VCaP (cell line): ENCODE results near the gene GLS.

Experiments
- H3K27ac ChIP-seq: fragments of 450-650 bp; 2 replicates; pipeline ENCODE4 v1.5.1; 2017
- TF ChIP-seq, protein P1 (sequence below): fragments of 450-650 bp; conservative IDR thresholded peaks from 2 replicates; pipeline ENCODE4 v1.5.1; 2017; ENCODE audit warnings: mild to moderate bottlenecking, moderate library complexity

The GLS gene

DNA sequence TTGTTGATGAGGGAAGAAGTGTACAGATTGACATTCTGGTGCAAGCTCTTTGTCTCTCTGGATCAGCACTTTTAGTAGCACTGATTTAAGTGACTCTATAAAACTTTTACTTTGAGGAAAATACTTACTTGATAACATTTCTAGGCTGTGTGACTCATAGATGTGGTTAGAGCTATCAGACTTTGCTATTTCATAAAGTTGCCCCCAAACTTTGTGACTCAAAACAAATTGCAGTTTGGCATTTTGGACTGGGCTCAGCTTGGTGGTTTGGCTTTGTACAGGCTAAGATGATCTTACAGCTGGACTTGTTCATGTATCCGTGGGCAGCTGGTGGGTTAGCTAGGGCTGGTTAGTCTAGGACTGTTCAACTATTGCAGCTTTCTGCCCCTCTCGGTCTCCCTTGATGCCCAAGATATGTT lies 42.1 kb upstream of the GLS start:
- no peak overlapping the region for H3K27ac ChIP-seq
- TF ChIP-seq, protein P1, sequence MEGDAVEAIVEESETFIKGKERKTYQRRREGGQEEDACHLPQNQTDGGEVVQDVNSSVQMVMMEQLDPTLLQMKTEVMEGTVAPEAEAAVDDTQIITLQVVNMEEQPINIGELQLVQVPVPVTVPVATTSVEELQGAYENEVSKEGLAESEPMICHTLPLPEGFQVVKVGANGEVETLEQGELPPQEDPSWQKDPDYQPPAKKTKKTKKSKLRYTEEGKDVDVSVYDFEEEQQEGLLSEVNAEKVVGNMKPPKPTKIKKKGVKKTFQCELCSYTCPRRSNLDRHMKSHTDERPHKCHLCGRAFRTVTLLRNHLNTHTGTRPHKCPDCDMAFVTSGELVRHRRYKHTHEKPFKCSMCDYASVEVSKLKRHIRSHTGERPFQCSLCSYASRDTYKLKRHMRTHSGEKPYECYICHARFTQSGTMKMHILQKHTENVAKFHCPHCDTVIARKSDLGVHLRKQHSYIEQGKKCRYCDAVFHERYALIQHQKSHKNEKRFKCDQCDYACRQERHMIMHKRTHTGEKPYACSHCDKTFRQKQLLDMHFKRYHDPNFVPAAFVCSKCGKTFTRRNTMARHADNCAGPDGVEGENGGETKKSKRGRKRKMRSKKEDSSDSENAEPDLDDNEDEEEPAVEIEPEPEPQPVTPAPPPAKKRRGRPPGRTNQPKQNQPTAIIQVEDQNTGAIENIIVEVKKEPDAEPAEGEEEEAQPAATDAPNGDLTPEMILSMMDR = no peak

DNA sequence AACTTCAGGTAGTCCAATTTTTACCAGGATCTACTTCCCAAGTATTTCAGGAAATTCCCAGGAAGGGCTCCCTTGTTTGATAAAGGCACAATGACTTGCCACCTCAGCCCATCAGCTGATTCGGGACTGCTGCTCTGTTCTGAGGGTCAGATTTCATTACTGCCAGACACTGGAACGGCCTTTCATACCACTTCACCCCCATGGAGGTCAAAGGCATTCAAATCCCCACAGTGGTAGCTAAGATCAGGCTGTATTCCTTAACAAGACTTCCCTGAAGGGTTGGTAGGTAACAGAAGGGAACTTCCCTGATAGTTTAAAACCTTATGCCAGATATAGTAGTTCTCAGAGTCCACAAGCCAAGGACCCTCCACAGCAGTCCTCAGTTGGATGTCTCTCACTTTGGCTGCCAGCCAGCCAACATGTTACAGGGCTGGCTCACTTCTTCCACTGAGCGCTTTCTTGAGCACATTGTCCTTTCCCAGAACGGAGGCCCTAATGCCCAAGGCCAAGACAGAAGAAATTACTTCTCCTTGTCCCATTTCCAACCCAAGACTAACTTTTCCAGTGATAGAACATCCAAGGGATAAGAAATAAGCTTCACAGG lies 40.0 kb upstream of the GLS start:
- H3K27ac ChIP-seq = no peak overlapping the region
- TF ChIP-seq, protein P1 = no peak

DNA sequence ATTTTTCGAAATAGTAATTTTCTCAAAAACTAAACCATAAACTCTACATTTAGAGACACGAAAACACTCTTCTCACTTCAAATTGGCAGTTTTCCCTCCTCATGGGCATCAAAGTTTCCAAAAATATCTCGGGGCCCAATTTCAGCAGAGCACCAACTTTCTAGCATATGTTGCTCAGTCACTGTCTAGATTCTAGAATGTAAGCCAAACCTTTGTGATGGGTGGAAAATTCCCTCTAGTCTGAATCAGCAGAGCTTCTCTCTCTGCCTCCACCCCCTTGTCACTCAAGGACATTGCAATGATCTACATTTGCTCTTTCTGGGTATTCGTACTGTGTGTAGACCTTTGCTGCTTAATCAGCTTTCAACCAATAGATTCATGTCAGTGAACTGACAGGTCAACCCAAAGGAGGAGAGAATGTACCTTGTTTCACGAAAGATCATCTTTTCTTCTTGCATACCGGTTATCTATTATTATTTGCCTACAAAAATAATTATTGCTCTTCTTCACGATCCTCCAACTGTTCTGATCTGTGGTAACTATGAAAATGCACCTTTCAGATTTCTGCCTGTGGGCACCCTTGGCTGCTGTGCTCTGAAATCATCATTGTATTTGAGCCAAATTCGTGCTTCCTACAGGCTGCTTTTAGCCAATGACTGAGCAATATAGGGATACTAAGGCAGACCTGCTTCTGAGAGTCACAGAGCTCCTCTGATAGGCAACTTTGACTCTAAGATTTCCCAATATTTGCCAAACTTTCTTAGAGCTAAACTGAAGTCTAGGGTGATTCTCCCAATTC lies 38.7 kb upstream of the GLS start:
- TF ChIP-seq, protein P1 = no peak
- no peak overlapping the region for H3K27ac ChIP-seq

DNA sequence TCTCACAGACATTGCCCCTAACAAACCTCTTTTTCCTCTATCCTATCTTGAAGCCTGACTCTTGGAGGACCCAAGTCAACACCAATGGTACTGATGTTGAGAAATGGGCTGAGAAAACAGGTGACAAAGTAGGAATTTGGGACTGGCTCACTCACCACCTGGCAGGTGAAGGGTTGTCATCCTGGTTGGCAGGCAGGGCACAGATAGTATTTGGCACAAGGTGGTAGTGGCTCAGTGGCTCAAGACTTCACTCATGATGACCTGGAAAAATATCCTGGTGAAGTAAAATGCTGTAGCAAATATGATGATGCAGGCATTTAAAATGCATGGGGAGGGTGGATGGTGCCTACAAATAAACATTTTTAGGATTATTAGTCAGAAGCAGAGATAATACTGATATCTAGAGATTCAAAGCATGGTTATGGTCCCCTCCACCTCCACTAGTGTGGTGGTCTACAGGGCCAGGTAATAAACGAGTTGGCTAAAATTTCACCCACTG lies 38.0 kb upstream of the GLS start:
- no peak overlapping the region for H3K27ac ChIP-seq

DNA sequence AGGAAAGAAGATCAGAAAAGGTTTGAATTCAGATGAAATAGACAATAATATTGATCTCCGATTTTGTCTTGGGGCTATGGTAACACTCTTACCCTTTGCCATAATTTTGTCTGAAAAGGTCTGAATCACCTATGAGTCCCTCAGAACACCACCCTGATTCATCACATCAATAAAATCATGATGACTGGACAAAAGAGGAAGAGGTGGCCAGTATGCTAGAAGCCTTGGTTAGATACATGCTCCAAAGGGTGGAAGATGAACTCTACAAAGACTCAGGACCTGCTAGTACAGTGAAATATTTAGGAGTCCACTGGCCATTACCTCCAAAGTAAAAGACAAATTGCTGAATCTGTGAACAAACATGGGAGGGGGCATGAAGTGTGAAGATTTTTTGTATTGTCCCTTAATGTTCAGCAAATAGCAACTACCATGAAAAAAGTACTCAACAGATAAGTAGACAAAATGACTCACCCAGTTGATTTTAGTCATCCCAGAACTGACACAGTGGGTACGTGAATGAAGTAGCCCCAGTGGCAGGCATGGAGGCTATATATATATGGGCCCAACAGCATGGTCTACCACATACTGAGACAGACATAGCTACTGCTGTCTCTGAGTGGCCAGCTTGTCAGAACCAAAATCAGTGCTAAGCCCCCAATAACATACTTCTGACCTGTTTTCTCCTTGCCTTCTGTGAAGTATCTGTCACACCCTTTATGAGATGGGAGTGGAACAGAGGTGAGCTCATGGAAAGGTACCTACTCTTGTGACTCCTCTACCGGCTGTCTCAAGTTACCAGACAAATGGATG lies 36.5 kb upstream of the GLS start:
- no peak overlapping the region for H3K27ac ChIP-seq
- TF ChIP-seq, protein P1 = no peak

More for the DNA sequence above, 38.0 kb upstream of the GLS start:
- TF ChIP-seq, protein P1 = no peak

DNA sequence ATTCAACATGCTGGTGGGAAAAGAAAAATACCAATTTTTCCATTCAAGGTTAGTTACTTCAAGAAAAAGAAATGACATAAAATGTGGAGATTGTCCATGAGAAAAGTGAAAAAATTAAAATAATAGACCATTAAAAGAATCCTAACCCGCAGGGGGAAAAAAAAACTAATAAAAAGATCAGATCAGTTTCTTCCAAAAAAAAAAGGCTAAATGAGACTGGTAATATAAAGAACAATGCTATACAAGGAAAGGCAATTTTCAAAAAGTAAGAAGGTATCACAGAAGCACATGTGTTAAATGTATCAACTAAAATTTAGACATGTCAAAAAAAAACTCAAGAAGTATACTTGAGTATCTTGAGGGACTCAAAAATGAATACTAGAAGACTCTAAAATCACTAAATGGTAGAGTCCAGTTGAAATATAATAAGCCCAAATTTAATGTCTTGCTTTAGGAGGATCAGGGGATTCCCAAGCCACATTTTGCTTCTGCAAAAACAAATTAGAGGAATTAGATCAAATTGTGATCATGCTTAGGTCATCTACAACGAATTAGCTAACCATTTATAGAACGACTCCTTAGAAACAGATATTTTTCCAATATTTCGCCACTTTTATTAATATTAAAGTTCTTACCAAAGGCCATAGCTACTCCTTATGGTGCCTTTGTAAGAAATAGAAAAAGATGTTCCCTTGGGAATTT lies 35.8 kb upstream of the GLS start:
- TF ChIP-seq, protein P1 = no peak
- no peak overlapping the region for H3K27ac ChIP-seq

DNA sequence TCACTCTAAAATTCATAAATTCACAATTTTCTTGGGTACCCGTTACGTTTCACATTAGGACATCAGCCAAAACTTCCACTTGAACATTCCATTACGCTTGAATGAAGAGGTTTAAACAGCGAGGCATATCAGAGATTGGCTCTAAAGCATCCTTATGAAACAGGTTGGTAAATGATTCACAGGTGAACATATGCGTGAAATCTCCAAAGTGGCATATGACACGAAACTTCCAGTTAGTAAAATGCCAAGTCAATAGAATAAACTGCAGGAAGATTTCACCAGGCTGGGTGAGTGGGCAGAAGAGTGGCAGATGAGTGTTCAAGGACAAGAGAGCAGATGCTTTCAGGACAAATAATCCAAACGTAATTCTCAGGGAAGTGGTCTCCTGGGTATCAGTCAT lies 33.9 kb upstream of the GLS start:
- H3K27ac ChIP-seq = no peak overlapping the region
- TF ChIP-seq, protein P1 = no peak
